OCI-M2 (cell line): ENCODE measurements around the gene PTPRT.

Experiments
- DNase-seq: peaks from one replicate; lab custom pipeline; 2025; ENCODE audit not compliant: unreplicated experiment; lab: John Stamatoyannopoulos, UW

Gene PTPRT

DNA sequence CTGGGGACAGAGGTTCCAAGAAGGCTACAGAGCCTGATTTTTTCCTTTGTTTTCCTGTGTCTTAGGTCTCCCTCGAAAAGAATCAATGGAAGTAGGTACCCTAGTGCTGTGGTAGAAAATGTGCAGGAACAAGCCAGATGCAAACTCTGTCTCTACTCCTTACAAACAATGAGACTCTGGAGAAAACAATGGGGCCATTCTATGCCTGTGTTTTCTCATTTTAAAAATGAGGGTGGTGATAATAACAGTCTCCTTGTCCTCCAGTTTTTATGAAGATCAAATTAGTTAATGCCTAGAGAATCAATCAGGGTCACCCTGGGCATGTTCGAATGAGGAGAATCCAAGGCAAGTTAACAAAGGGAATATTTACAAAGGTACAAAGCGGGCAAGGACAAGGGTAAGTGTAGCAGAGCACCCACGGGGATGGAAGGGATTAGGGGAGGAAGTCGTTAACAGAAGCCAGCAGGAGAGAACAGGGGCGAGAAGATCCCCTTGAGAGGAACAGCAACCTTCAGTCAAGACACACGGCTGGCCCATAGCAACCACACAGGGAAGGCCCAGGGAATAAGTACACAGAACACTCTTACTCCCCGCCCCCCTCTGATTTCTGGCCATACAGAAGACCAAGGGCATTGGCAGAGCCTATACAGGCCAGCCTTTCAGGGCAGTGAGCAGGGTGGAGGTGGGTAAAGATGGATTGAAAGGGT is 342.8 kb downstream of the PTPRT start:
- DNase-seq: no peak

GRCh38 chr20:42844751-42845150 is 345.0 kb downstream of the PTPRT start:
- no peak for DNase-seq

GRCh38 chr20:42837456-42837855 is 352.2 kb downstream of the PTPRT start:
- no peak for DNase-seq

GRCh38 chr20:42836339-42836738 is 353.4 kb downstream of the PTPRT start:
- no peak for DNase-seq

DNA sequence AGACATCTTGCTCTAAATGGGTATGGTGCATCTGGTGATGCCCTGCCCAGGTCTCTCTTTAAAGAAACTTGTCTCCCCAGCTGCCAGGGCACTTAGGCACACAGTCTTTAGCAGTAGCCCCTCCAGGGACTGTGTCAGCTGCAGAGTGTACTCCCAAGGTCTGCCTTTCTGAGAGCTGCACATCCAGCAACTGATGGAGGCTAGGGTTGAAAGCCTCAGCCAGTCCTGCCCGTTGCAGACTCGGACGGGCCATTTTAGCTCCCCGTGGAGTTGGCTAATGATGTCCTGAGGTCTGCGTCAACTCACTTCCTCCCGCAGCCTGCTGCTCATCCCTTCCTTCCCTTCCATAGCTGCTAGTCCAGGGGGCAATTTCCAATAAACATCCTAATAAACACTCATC is 381.8 kb downstream of the PTPRT start:
- no peak for DNase-seq

DNA sequence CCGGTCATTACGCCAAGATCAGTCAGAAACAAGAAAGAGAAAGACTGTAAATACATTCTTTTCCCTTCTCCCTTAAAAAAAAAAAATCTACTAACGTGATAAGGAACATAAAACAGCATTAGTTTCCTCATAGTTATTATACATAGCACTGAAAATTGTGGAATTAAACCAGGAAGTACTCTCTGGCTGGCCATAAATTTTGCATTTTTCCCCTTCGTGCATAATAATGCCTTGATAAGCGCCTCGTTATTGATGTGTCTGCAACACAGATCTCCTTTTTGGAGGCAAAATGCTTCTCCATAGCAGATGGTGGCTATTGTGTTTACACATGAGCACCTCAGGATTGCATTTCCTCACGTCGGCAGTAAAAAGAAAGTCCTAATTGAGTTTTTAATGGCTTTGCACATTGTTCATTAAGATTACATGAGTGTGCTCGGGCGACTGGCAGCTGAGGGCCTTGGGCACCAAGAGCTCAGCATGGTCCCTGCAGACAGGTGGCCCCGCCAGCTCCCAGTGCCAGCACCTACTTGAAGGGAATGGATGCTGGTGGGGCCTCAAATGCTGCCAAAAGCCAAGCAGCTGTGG is 394.5 kb downstream of the PTPRT start:
- no peak for DNase-seq

DNA sequence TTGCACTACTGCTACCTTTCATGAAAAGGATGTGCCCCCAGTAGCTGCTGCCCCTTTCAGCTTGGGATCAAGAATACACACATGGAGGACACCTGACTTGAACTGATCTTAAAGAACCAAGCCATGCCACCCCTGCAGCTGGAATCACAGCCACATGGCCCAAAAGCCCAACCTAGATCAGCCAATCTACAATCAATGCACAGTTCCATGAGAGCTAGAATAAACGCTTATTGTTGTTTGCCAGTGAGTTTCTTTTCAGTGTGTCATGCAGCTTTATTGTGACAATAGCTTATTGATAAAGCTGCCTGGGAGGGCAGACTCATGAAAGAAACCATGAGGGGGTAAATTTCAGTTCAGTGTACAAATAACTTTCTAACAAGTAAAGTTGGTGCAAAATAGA is 397.7 kb downstream of the PTPRT start:
- DNase-seq: no peak

DNA sequence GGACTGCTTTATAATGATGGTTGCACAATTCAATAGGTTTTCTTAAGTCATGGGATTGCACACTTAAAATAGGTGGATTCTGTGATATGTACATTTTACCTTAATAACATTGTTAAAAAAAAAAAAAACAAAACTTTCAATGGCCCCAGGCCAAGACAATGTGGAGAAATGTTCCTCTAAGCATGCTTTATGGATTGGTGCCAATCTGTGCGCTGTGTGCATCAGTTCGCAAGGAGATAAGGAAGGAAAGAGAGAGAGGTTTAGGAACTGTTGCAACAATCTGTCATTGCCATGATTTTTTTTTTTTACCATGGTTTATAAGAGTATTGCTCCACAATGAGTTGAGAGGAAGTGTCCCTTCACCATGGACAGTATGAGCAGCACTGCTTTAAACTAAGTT is 399.6 kb downstream of the PTPRT start:
- no peak for DNase-seq

DNA sequence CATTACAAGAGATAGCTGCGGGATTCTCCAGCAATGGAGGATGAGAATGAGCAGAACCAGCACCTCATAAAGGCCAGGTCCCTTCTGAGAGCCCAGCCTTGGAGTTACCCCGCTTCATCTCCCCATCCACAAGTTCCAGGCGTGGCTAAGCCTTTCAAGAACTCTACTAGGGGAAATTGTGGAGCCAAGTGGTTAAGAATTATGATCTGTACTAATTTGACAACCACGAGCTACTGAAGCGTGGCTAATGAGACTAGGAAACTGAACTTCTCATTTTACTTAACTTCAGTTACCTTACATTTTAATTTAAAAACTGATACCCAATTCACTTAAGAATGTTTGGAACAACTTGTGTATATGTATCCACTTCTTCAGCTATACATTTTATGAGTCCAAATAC is 401.0 kb downstream of the PTPRT start:
- DNase-seq: no peak

- no peak for DNase-seq
Measured at GRCh38 chr20:42785041-42785440, 404.7 kb downstream of the PTPRT start.

DNA sequence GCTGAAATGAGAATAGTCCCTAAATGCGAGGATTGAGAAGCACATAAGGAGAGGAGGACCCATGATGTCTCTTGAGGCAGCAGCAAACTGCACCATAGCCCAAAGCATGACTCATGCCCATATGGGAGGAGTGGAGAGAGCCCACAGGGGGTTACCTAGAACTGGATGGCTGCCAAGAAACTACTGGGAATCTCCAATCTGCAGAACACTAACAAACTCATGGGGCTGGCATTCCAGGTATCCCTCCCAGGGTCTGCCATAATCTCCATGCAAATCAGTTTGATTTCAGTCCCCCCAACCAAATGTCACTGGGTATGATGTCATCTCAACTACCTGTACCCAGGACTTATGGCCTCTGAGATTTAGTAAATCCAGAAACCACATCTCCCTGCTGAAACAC is 410.5 kb downstream of the PTPRT start:
- no peak for DNase-seq

- DNase-seq: no peak
Measured at GRCh38 chr20:42775866-42776265, 413.8 kb downstream of the PTPRT start.

- DNase-seq: no peak
Measured at GRCh38 chr20:42775037-42775436, 414.7 kb downstream of the PTPRT start.

- DNase-seq: no peak
Measured at GRCh38 chr20:42763015-42763414, 426.7 kb downstream of the PTPRT start.

GRCh38 chr20:42756991-42757390 is 432.7 kb downstream of the PTPRT start:
- DNase-seq: no peak

DNA sequence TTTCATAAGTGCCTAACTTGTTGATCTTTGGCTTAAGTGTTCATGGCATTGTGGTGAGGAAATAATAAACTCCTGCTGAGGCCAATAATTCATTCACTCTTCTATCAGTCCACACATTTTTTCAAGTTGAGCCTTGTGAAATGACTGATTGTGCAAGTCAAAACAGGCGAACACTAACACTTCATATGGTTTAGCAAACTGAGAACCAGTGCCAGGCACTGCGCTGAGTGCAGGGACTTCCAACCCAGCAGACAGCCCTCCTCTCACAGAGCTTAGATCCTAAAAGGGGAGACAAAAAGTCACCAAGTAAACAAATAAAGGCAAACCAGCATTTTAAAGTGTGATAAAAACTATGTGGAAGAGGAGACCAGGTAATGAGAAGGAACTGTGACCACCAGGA is 435.0 kb downstream of the PTPRT start:
- DNase-seq: no peak

- DNase-seq: no peak
Measured at GRCh38 chr20:42752620-42753019, 437.1 kb downstream of the PTPRT start.

DNA sequence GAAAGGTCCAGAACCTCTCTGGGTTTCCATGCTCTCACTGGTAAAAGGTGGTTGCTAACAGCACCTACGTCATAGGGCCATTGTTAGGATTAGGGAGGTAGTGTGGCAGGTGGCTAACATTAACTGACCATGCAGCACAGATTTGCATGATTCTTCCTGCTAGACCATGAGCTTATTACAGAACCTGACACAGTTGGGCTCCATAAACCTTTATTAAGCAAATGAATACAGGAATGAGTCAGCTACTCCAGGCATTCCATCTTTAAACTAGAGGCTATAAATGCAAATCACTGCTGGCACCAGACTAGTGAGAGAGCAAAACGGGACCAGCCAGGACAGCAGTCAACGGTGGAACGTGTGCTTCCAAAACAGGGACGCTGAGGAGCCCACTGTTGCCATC is 440.1 kb downstream of the PTPRT start:
- DNase-seq: no peak

- no peak for DNase-seq
Measured at GRCh38 chr20:42747765-42748411, 441.8 kb downstream of the PTPRT start.

GRCh38 chr20:42744756-42745465 is 444.8 kb downstream of the PTPRT start:
- no peak for DNase-seq

- DNase-seq: no peak
Measured at GRCh38 chr20:42742926-42743325, 446.8 kb downstream of the PTPRT start.

DNA sequence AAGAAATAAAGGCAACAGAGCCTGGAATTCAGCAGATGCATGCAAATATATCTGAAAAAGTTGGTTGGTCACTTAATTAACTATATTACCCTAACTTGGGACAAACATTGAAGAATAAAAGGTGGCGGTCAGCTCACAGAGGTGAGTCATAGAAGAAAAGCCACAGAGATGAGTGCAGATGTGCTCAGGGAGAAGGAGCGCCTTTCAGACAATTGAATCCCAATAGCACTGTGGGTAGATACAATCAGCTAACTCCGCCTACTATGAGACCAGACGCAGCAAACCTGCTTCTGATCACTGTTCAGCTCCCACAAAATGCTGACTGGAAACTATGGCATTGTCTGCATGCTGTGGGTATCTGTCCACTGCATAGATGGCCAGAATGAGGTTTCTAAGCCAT is 447.8 kb downstream of the PTPRT start:
- DNase-seq: no peak
